ENCODE measurements around the gene PTPN18. TPM values are rescaled to one million over a fixed set of nuclear protein-coding genes. Genes with fewer than 3 reads are reported as not detected.

Gene PTPN18
- total RNA-seq, 2 donors from 2014 or later, result 13.3 to 20.8 TPM

Other genes with a start within 250 kb of the PTPN18 start
- under 1 TPM in 1 of 2 donors, not detected in 1; 0.47 TPM for gene POTEF, start 226.8 kb upstream of the PTPN18 start, total RNA-seq
- gene CCDC74B, start 210.9 kb upstream of the PTPN18 start, total RNA-seq, result 1 to 10 TPM; 1.1 to 2.5 TPM
- 10 to 100 TPM; 20.7 to 23.8 TPM for gene SMPD4, start 174.5 kb upstream of the PTPN18 start, total RNA-seq
- 100 to 1,000 TPM; 104 to 157 TPM for gene MZT2B, start 173.8 kb upstream of the PTPN18 start, total RNA-seq
- gene TUBA3E, start 157.6 kb upstream of the PTPN18 start, total RNA-seq, result 1 to 10 TPM; 1.6 to 9.5 TPM
- 10 to 100 TPM; 66.6 to 86.9 TPM for gene IMP4, start 13.2 kb upstream of the PTPN18 start, total RNA-seq
- 1 to 10 TPM in 1 of 2 donors, not detected in 1; 3.2 TPM for gene POTEI, start 153.3 kb downstream of the PTPN18 start, total RNA-seq
- gene CFC1B, start 165.2 kb downstream of the PTPN18 start, total RNA-seq, result not detected
- gene CFC1, start 243.5 kb downstream of the PTPN18 start, total RNA-seq, result 10 to 100 TPM in 1 of 2 donors, not detected in 1; 13.4 TPM